NT2/D1 (cell line): Measurements from ENCODE around the gene TMEM217.

Experiments
- DNase-seq: peaks from one replicate; pipeline ENCODE4 v3.0.0-alpha.2; 2011; ENCODE audit warnings: low read depth, low spot score
- H3K27me3 ChIP-seq: 2 replicates; pipeline ENCODE4 v1.6.0; 2011; ENCODE audit warnings: mild to moderate bottlenecking; ENCODE audit not compliant: insufficient read length, insufficient read depth
- H3K36me3 ChIP-seq: 2 replicates; pipeline ENCODE4 v1.6.1; 2011; ENCODE audit warnings: mild to moderate bottlenecking, low read length, mixed read lengths; ENCODE audit not compliant: insufficient read depth, insufficient read length
- H3K4me1 ChIP-seq: 2 replicates; pipeline ENCODE4 v1.5.1; 2011; ENCODE audit not compliant: insufficient read depth, insufficient read length
- H3K4me3 ChIP-seq: 2 replicates; pipeline ENCODE4 v1.5.1; 2011; ENCODE audit warnings: low read depth; ENCODE audit not compliant: insufficient read length
- H3K9ac ChIP-seq: 2 replicates; pipeline ENCODE4 v1.6.0; 2011; ENCODE audit warnings: low read depth; ENCODE audit not compliant: insufficient read length
- H3K9me3 ChIP-seq: 2 replicates; pipeline ENCODE4 v1.5.1; 2011; ENCODE audit warnings: mild to moderate bottlenecking, low read length; ENCODE audit not compliant: insufficient read depth
- SUZ12 ChIP-seq: IDR thresholded peaks from 2 replicates; pipeline ENCODE4 v1.6.1; 2011; ENCODE audit not compliant: insufficient read length, insufficient read depth; ENCODE audit errors: extremely low read depth
- YY1 ChIP-seq: IDR thresholded peaks from 2 replicates; pipeline ENCODE4 v1.6.1; 2011; ENCODE audit not compliant: insufficient read length, insufficient read depth
- ZNF274 ChIP-seq: IDR thresholded peaks from 2 replicates; pipeline ENCODE4 v1.6.1; 2011; ENCODE audit warnings: mild to moderate bottlenecking, low read depth, low read length

The TMEM217 gene

GRCh38 chr6:37256692-37257319 lies 1.1 kb downstream of the TMEM217 start:
- Histone ChIP-seq H3K9ac (no peak overlapping the region), H3K9me3 (no peaks in the 10 kb centered on the region), H3K27me3 (no peaks in the 10 kb centered on the region), H3K4me1 (no peaks in the 10 kb centered on the region), H3K36me3 (no peaks in the 10 kb centered on the region), H3K4me3 (no peak overlapping the region)
- TF ChIP-seq SUZ12 = no peak
- TF ChIP-seq YY1 = no peak
- TF ChIP-seq ZNF274 = no peak
- DNase-seq = no peak

GRCh38 chr6:37254881-37255280 lies 3.1 kb downstream of the TMEM217 start:
- Histone ChIP-seq H3K36me3 (no peaks in the 10 kb centered on the region), H3K27me3 (no peaks in the 10 kb centered on the region), H3K4me1 (no peaks in the 10 kb centered on the region), H3K9me3 (no peaks in the 10 kb centered on the region), H3K9ac (no peak overlapping the region), H3K4me3 (no peak overlapping the region)
- DNase-seq = no peak
- TF ChIP-seq YY1 = no peak
- TF ChIP-seq ZNF274 = no peak
- TF ChIP-seq SUZ12 = no peak

GRCh38 chr6:37253486-37254007 lies 4.4 kb downstream of the TMEM217 start:
- no peaks in the 10 kb centered on the region for H3K27me3 ChIP-seq
- no peaks in the 10 kb centered on the region for H3K9me3 ChIP-seq
- no peaks in the 10 kb centered on the region for H3K36me3 ChIP-seq
- no peak overlapping the region for H3K9ac ChIP-seq
- TF ChIP-seq YY1 (no peak), ZNF274 (no peak), SUZ12 (no peak)
- H3K4me1 ChIP-seq = no peaks in the 10 kb centered on the region
- no peak overlapping the region for H3K4me3 ChIP-seq
- no peak for DNase-seq

- H3K4me3 ChIP-seq = no peak overlapping the region
- no peaks in the 10 kb centered on the region for H3K36me3 ChIP-seq
- TF ChIP-seq SUZ12 (no peak), ZNF274 (no peak), YY1 (no peak)
- H3K4me1 ChIP-seq = no peaks in the 10 kb centered on the region
- H3K9me3 ChIP-seq = no peaks in the 10 kb centered on the region
- DNase-seq = no peak
- H3K27me3 ChIP-seq = no peaks in the 10 kb centered on the region
- H3K9ac ChIP-seq = no peak overlapping the region
Measured at GRCh38 chr6:37251211-37251780, 6.6 kb downstream of the TMEM217 start.

GRCh38 chr6:37244430-37245310 lies 13.3 kb downstream of the TMEM217 start:
- H3K36me3 ChIP-seq = no peaks in the 10 kb centered on the region
- H3K9me3 ChIP-seq = no peaks in the 10 kb centered on the region
- H3K9ac ChIP-seq = no peak overlapping the region
- TF ChIP-seq ZNF274 (no peak), YY1 (no peak), SUZ12 (no peak)
- no peaks in the 10 kb centered on the region for H3K4me1 ChIP-seq
- H3K27me3 ChIP-seq = no peaks in the 10 kb centered on the region
- H3K4me3 ChIP-seq = no peak overlapping the region
- DNase-seq = no peak

- TF ChIP-seq ZNF274 = no peak
- no peak for TF ChIP-seq YY1
- no peak for TF ChIP-seq SUZ12
- no peak overlapping the region for H3K4me3 ChIP-seq
- H3K36me3 ChIP-seq = no peaks in the 10 kb centered on the region
- no peak overlapping the region for H3K9ac ChIP-seq
- no peaks in the 10 kb centered on the region for H3K9me3 ChIP-seq
- H3K4me1 ChIP-seq = no peaks in the 10 kb centered on the region
- no peak for DNase-seq
- no peaks in the 10 kb centered on the region for H3K27me3 ChIP-seq
Measured at GRCh38 chr6:37243816-37244370, 14.1 kb downstream of the TMEM217 start.
